ENCODE measurements around the gene TMPRSS3.

Gene TMPRSS3

GRCh38 chr21:42330380-42331371 lies 65.2 kb downstream of the TMPRSS3 start:
- no peak for DNase-seq

- no peak for DNase-seq
These were observed 71.0 kb downstream of the TMPRSS3 start for GRCh38 chr21:42324896-42325295.

All from NCI-H2029 (cell line).